BJ (cell line): ENCODE results near the gene EPHA1. TPM values are rescaled to one million over a fixed set of nuclear protein-coding genes. Genes with fewer than 3 reads are reported as not detected.
"Not testable (repeated sequence)": the region's sequence is repeated elsewhere in the genome, so short reads cannot be mapped to it uniquely, and the experiment has no call there.

ENCODE experiments used
- CTCF ChIA-PET: fragments of 350-600 bp; formaldehyde crosslinking; extraction: SDS; loops from one replicate; lab custom pipeline; 2021; ENCODE audit warnings: antibody characterized with exemption, inconsistent platforms; lab: Yijun Ruan, JAX
- POLR2A ChIA-PET: fragments of 300-600 bp; sonication (Branson Sonifier 250); formaldehyde crosslinking; extraction: SDS; loops from one replicate; lab custom pipeline; 2021; ENCODE audit warnings: antibody characterized with exemption; lab: Charles Lee
- DNase-seq: peaks from one replicate; pipeline ENCODE4 v3.0.0-alpha.2; 2011; ENCODE audit warnings: low read depth
- H3K27me3 ChIP-seq: 2 replicates; pipeline ENCODE4 v1.6.0; 2011; ENCODE audit warnings: low read length; ENCODE audit not compliant: control insufficient read depth, insufficient read depth
- H3K36me3 ChIP-seq: 2 replicates; pipeline ENCODE4 v1.5.1; 2011; ENCODE audit warnings: low read length; ENCODE audit not compliant: control insufficient read depth, insufficient read depth
- H3K4me3 ChIP-seq: 2 replicates; pipeline ENCODE4 v1.5.1; 2011; ENCODE audit warnings: low read depth, mild to moderate bottlenecking, control low read depth, low read length
- polyA plus RNA-seq: library from polyadenylated mRNA; depleted of rRNA; stranded (reverse); fragments of >200 nt; gene quantifications from 2 replicates; pipeline ENCODE4 v1.2.3, GENCODE V29; 2011
- TF ChIP-seq, protein P1 (sequence below): IDR thresholded peaks from 2 replicates; pipeline ENCODE4 v1.5.1; 2011; ENCODE audit warnings: low read depth, mild to moderate bottlenecking, control low read depth, inconsistent platforms, low read length, moderate library complexity; ENCODE audit not compliant: insufficient read depth

The EPHA1 gene
- polyA plus RNA-seq, 1 experiment, result 0.05 TPM

DNA sequence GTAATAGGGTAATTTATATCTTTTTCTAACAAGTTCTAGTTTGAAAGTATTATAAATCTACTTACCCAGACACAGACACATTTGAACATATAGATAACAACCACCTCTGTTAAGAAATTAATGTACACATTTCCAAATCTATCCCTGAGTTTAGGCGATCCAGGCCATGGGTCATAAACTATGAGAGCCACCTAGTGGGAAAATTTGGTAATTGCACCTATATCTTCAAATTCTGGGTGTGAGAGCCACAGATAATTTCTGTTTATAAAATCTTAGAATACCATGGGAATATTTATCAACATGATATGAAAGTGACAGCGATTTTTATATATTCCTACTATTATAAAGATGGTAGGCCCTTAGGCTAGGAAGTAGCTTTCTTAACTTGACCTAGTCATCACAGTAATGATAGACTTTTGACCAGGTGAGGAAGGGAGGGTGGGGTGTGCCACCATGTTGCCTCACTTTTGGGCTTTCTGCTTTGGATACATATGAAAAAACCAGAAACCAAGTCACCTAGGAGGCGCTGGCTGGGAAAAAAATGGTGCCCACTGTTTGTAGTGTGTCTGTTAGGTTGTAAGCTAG is 8.0 kb upstream of the EPHA1 start:
- Histone ChIP-seq H3K27me3 (no peaks in the 10 kb centered on the region), H3K4me3 (no peak overlapping the region), H3K36me3 (no peaks in the 10 kb centered on the region)
- CTCF ChIA-PET, result interaction anchor here (0.7 to 4.1 kb wide), 29 partner anchors 10 to 201 kb away, joined by 3 to 36 read pairs (median 4); no protein-coding TSS in a partner anchor
- DNase-seq, result no peak
- TF ChIP-seq, protein P1, sequence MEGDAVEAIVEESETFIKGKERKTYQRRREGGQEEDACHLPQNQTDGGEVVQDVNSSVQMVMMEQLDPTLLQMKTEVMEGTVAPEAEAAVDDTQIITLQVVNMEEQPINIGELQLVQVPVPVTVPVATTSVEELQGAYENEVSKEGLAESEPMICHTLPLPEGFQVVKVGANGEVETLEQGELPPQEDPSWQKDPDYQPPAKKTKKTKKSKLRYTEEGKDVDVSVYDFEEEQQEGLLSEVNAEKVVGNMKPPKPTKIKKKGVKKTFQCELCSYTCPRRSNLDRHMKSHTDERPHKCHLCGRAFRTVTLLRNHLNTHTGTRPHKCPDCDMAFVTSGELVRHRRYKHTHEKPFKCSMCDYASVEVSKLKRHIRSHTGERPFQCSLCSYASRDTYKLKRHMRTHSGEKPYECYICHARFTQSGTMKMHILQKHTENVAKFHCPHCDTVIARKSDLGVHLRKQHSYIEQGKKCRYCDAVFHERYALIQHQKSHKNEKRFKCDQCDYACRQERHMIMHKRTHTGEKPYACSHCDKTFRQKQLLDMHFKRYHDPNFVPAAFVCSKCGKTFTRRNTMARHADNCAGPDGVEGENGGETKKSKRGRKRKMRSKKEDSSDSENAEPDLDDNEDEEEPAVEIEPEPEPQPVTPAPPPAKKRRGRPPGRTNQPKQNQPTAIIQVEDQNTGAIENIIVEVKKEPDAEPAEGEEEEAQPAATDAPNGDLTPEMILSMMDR, result peak; percentile 69
- POLR2A ChIA-PET, result interaction anchor here (0.6 kb wide), 1 partner anchor 9 kb away, joined by 5 read pairs; no protein-coding TSS in a partner anchor

DNA sequence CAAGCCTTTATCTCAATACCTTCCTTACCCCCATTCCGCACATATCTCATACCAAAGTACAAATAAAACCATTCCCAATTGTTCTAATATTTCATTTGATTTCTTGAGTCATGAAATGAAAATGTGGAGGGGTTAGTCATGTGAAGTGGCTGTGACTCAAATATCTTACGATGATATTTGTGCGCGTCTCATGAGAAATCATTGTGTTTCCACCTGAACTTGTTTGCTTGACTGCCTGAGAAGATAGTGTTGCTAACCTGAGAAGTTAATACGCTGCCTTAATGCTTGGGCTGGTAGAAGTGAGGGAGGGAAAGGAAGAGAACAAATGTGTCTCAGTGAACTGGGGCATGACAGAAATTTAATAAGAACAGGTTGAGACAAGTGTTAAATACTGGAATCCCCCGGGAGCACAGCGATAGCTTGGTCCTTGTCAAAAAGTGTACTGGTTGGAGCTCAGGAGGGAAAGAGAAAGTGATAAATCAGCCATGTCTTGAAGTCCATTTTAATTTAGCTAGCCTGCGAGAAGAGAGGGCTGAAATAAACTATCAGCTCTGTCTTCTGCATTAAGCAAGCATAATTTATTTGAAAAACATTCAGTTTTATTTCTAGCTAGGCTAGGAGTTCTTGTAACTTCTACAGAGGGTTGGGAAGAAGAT is 7.2 kb upstream of the EPHA1 start:
- CTCF ChIA-PET, result interaction anchor here (0.7 to 4.1 kb wide), 17 partner anchors 10 to 201 kb away, joined by 3 to 36 read pairs (median 4); no protein-coding TSS in a partner anchor
- no peak for DNase-seq
- no peak overlapping the region for H3K4me3 ChIP-seq

GRCh38 chr7:143415209-143415608 is 6.6 kb upstream of the EPHA1 start:
- CTCF ChIA-PET, result interaction anchor here (0.6 to 4.1 kb wide), 14 partner anchors 9 to 200 kb away, joined by 3 to 36 read pairs (median 4); no protein-coding TSS in a partner anchor
- H3K27me3 ChIP-seq, DNase-seq, H3K36me3 ChIP-seq, POLR2A ChIA-PET, H3K4me3 ChIP-seq: not testable (repeated sequence)

More for the DNA sequence above, 7.2 kb upstream of the EPHA1 start:
- TF ChIP-seq, protein P1, result no peak
- POLR2A ChIA-PET, result no interaction called here
- no peaks in the 10 kb centered on the region for H3K36me3 ChIP-seq
- no peaks in the 10 kb centered on the region for H3K27me3 ChIP-seq

DNA sequence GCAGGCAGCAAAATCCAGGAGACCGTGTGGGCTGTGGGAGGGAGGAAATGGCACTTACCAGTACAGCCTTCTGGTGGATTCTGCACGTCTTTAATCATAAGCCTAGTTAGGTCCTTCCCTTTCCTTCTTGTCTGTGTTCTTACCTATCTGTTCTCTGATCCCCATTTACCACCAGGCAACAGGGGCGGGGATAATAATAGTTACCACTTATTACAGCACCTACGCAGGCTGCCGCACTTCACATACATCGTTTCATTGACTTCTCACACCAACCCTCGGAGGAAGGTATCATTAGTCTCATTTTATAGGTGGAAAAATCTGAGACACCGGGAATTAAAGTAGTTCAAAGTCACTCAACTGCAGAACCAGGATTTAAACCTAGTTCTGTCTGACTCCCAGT is 4.5 kb upstream of the EPHA1 start:
- no peaks in the 10 kb centered on the region for H3K36me3 ChIP-seq
- TF ChIP-seq, protein P1, result no peak
- POLR2A ChIA-PET, result no interaction called here
- CTCF ChIA-PET, result no interaction called here
- H3K4me3 ChIP-seq, result no peak overlapping the region
- DNase-seq, result no peak
- no peaks in the 10 kb centered on the region for H3K27me3 ChIP-seq

GRCh38 chr7:143411976-143412708 is 3.5 kb upstream of the EPHA1 start:
- Histone ChIP-seq H3K4me3 (no peak overlapping the region), H3K36me3 (no peaks in the 10 kb centered on the region), H3K27me3 (no peaks in the 10 kb centered on the region)
- POLR2A ChIA-PET, result no interaction called here
- CTCF ChIA-PET, result interaction anchor here (0.7 kb wide), 1 partner anchor 37 kb away, joined by 3 read pairs; no protein-coding TSS in a partner anchor
- no peak for DNase-seq
- TF ChIP-seq, protein P1, result no peak
